Peyer's patch (tissue), 4 donors: ENCODE measurements around the gene CLECL1.

Experiments used
- POLR2A ChIP-seq, 2 donors: fragments of 450-650 bp; IDR thresholded peaks; one replicate each; pipeline ENCODE4 v1.5.1; 2017; ENCODE audit warnings: antibody characterized with exemption in 2 of 2, mild to moderate bottlenecking in 2 of 2, moderate library complexity in 2 of 2
- TF ChIP-seq, protein P1 (sequence below), 6 experiments: fragments of 450-650 bp in 4 of 6; fragments of 200-600 bp in 2 of 6; sonication (generic) in 1 of 6; IDR thresholded peaks; one replicate each; pipeline ENCODE4 v1.5.1; 2017 to 2019; ENCODE audit warnings: antibody characterized with exemption in 6 of 6, mild to moderate bottlenecking in 3 of 6, moderate library complexity in 1 of 6

DNA sequence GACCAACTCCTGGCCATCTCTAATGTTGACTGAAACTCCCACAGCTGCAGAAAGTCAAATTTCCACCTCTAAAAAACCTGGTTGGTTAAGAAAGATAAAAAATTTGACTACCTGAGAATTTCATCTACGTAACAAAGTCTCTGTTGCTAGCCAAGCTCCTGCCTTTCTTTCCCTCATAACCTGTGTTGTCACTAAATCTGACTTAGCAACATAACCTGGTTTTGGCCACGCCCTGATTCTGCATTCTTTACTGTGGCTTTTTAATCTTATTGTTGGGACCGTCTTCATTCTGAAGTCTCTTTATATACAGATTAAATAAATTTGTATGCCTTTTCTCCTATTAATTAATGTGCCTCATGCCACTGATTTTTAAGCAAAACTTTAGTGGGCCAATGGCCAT, 43.9 kb upstream of the CLECL1 start:
- TF ChIP-seq, protein P1, sequence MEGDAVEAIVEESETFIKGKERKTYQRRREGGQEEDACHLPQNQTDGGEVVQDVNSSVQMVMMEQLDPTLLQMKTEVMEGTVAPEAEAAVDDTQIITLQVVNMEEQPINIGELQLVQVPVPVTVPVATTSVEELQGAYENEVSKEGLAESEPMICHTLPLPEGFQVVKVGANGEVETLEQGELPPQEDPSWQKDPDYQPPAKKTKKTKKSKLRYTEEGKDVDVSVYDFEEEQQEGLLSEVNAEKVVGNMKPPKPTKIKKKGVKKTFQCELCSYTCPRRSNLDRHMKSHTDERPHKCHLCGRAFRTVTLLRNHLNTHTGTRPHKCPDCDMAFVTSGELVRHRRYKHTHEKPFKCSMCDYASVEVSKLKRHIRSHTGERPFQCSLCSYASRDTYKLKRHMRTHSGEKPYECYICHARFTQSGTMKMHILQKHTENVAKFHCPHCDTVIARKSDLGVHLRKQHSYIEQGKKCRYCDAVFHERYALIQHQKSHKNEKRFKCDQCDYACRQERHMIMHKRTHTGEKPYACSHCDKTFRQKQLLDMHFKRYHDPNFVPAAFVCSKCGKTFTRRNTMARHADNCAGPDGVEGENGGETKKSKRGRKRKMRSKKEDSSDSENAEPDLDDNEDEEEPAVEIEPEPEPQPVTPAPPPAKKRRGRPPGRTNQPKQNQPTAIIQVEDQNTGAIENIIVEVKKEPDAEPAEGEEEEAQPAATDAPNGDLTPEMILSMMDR (IDR thresholded peaks at IDR 0.05): no peak
- TF ChIP-seq POLR2A (IDR thresholded peaks at IDR 0.05): no peak
